ENCODE results near the gene CORIN.

GRCh38 chr4:47858006-47858405 is 20.1 kb upstream of the CORIN start:
- TF ChIP-seq CTCF (conservative IDR thresholded peaks at IDR 0.05; ENCODE audit: low read depth, low read length) (no peak), EZH2 (IDR thresholded peaks at IDR 0.05; ENCODE audit: borderline replicate concordance, low read depth, low read length, poor library complexity, severe bottlenecking) (no peak)

Measured in A673 (cell line).